Hepatocyte (in vitro differentiated cells): ENCODE measurements around the gene DPP10. TPM values are rescaled to one million over a fixed set of nuclear protein-coding genes. Genes with fewer than 3 reads are reported as not detected.
"Not testable (repeated sequence)": the region's sequence is repeated elsewhere in the genome, so short reads cannot be mapped to it uniquely, and the experiment has no call there.

Experiments used
- DNase-seq: peaks from one replicate; pipeline ENCODE4 v3.0.0-alpha.2; 2016; ENCODE audit warnings: low spot score
- H2AFZ ChIP-seq: fragments of 200-600 bp; sonication (generic); 2 replicates; pipeline ENCODE4 v1.6.0; 2016; ENCODE audit warnings: antibody characterized with exemption, mild to moderate bottlenecking
- H3K27ac ChIP-seq: fragments of 200-600 bp; sonication (generic); 2 replicates; pipeline ENCODE4 v1.5.1; 2016; ENCODE audit warnings: mild to moderate bottlenecking
- H3K27me3 ChIP-seq: fragments of 200-600 bp; sonication (generic); 2 replicates; pipeline ENCODE4 v1.6.1; 2016
- H3K36me3 ChIP-seq: fragments of 200-600 bp; sonication (generic); replicated peaks from 2 replicates; pipeline ENCODE4 v1.5.1; 2016; ENCODE audit warnings: low read depth; ENCODE audit not compliant: insufficient read depth
- H3K4me1 ChIP-seq: fragments of 200-600 bp; sonication (generic); 2 replicates; pipeline ENCODE4 v1.5.1; 2016; ENCODE audit warnings: mild to moderate bottlenecking, moderate library complexity; ENCODE audit not compliant: insufficient read depth
- H3K4me2 ChIP-seq: fragments of 200-600 bp; sonication (generic); 2 replicates; pipeline ENCODE4 v1.6.0; 2016
- H3K4me3 ChIP-seq: fragments of 200-600 bp; sonication (generic); 2 replicates; pipeline ENCODE4 v1.5.1; 2016; ENCODE audit warnings: mild to moderate bottlenecking
- H3K79me2 ChIP-seq: fragments of 200-600 bp; sonication (generic); 2 replicates; pipeline ENCODE4 v1.6.0; 2017; ENCODE audit warnings: mild to moderate bottlenecking
- H3K9me2 ChIP-seq: fragments of 200-600 bp; sonication (generic); replicated peaks from 2 replicates; pipeline ENCODE4 v1.6.0; 2017; ENCODE audit warnings: mild to moderate bottlenecking; ENCODE audit not compliant: insufficient read depth
- H3K9me3 ChIP-seq: fragments of 200-600 bp; sonication (generic); 2 replicates; pipeline ENCODE4 v1.5.1; 2016; ENCODE audit warnings: low read depth, mild to moderate bottlenecking
- H4K20me1 ChIP-seq: fragments of 200-600 bp; sonication (generic); 2 replicates; pipeline ENCODE4 v1.6.0; 2016; ENCODE audit warnings: mild to moderate bottlenecking; ENCODE audit not compliant: insufficient read depth, poor library complexity, severe bottlenecking
- EZH2 ChIP-seq: fragments of 200-600 bp; sonication (generic); IDR thresholded peaks from 2 replicates; pipeline ENCODE4 v1.6.1; 2016; ENCODE audit warnings: antibody characterized with exemption, mild to moderate bottlenecking, borderline replicate concordance
- EZH2phosphoT487 ChIP-seq: fragments of 200-600 bp; sonication (generic); IDR thresholded peaks from one replicate; pipeline ENCODE4 v1.6.1; 2018; ENCODE audit warnings: antibody characterized with exemption, mild to moderate bottlenecking, low read depth, moderate library complexity; ENCODE audit not compliant: unreplicated experiment, severe bottlenecking
- WGBS: methylation state at CpG from one replicate; pipeline ENCODE4 v1.1.6; 2016; ENCODE audit warnings: low lambda C conversion rate; ENCODE audit errors: missing lambda C conversion rate; 5-methylcytosine and 5-hydroxymethylcytosine counted together
- polyA plus RNA-seq: library from polyadenylated mRNA; unstranded; fragments of >200 nt; fragmentation: Nextera tagmentation; extraction: Ambion mirVana; gene quantifications from 2 replicates; pipeline ENCODE4 v1.2.1, GENCODE V29; 2016
- total RNA-seq: library from RNA; depleted of rRNA; stranded (reverse); fragments of >200 nt; gene quantifications from 2 replicates; pipeline ENCODE4 v1.2.3, GENCODE V29; 2014
- TF ChIP-seq, protein P1 (sequence below): fragments of 200-600 bp; sonication (generic); IDR thresholded peaks from 2 replicates; pipeline ENCODE4 v1.5.1; 2016; ENCODE audit warnings: antibody characterized with exemption, mild to moderate bottlenecking; ENCODE audit not compliant: poor library complexity

The DPP10 gene
- total and polyA plus RNA-seq, 2 experiments from 2014 or later = 5.0 to 15.7 TPM

DNA sequence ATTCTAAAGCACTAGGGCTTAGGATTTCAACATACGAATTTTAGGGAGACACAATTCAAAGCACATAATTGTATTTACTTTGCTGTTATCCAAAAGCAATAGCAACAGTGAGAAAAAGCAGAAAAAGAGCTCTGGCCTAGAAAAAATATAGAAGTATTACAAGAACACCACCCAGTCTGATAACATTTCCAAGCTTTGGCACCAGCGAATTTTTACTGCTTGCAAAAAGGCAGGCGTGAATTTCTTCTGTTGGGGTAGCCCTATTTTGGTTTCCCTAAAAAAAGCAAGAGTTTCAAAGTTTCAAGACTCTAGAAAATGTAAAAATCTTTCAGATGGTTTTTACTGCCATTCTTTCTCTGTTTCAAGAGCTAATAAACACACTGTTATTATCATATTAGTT, 292.7 kb downstream of the DPP10 start:
- H3K79me2 ChIP-seq = no peaks in the 10 kb centered on the region
- H3K36me3 ChIP-seq = no peaks in the 10 kb centered on the region
- WGBS = 86% methylated on average over 3 of the region's 3 CpGs
- H3K27ac ChIP-seq = no peak overlapping the region
- H3K4me2 ChIP-seq = no peak overlapping the region
- no peak overlapping the region for H2AFZ ChIP-seq
- H3K9me2 ChIP-seq = no peaks in the 10 kb centered on the region
- no peaks in the 10 kb centered on the region for H3K4me1 ChIP-seq
- no peak overlapping the region for H3K4me3 ChIP-seq
- H4K20me1 ChIP-seq = no peaks in the 10 kb centered on the region
- no peaks in the 10 kb centered on the region for H3K27me3 ChIP-seq
- H3K9me3 ChIP-seq = no peaks in the 10 kb centered on the region
- no peak for DNase-seq
- TF ChIP-seq EZH2 = no peak
- TF ChIP-seq, protein P1, sequence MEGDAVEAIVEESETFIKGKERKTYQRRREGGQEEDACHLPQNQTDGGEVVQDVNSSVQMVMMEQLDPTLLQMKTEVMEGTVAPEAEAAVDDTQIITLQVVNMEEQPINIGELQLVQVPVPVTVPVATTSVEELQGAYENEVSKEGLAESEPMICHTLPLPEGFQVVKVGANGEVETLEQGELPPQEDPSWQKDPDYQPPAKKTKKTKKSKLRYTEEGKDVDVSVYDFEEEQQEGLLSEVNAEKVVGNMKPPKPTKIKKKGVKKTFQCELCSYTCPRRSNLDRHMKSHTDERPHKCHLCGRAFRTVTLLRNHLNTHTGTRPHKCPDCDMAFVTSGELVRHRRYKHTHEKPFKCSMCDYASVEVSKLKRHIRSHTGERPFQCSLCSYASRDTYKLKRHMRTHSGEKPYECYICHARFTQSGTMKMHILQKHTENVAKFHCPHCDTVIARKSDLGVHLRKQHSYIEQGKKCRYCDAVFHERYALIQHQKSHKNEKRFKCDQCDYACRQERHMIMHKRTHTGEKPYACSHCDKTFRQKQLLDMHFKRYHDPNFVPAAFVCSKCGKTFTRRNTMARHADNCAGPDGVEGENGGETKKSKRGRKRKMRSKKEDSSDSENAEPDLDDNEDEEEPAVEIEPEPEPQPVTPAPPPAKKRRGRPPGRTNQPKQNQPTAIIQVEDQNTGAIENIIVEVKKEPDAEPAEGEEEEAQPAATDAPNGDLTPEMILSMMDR = no peak
- no peak for TF ChIP-seq EZH2phosphoT487

DNA sequence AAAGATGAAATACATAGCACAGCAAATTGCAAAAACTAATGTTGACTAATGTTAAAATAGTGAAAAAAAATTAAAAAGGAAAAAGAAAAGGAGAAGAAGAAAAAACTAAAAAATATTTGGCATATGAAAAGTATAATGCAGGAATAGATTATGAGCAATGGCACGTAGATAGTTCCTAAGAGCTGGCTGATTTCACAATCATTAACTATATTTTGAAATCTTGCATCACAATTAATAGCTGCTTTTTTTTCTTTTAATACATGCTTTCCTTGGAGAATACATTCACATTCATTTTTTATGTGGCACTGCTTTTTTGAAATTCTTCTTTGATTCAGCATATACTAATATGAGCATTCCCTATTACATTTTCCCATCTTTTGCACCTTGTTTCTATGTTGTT, 299.8 kb downstream of the DPP10 start:
- H3K4me2 ChIP-seq = no peak overlapping the region
- H3K9me2 ChIP-seq = no peaks in the 10 kb centered on the region
- H3K4me1 ChIP-seq = no peaks in the 10 kb centered on the region
- no peak overlapping the region for H2AFZ ChIP-seq
- no peaks in the 10 kb centered on the region for H4K20me1 ChIP-seq
- no peak for DNase-seq
- WGBS = 93% methylated on average over 1 of the region's 1 CpG
- H3K79me2 ChIP-seq = no peaks in the 10 kb centered on the region
- no peaks in the 10 kb centered on the region for H3K27me3 ChIP-seq
- no peaks in the 10 kb centered on the region for H3K9me3 ChIP-seq
- H3K4me3 ChIP-seq = no peak overlapping the region
- H3K36me3 ChIP-seq = no peaks in the 10 kb centered on the region
- no peak overlapping the region for H3K27ac ChIP-seq
- TF ChIP-seq EZH2 (no peak), EZH2phosphoT487 (no peak)
- TF ChIP-seq, protein P1 = no peak

DNA sequence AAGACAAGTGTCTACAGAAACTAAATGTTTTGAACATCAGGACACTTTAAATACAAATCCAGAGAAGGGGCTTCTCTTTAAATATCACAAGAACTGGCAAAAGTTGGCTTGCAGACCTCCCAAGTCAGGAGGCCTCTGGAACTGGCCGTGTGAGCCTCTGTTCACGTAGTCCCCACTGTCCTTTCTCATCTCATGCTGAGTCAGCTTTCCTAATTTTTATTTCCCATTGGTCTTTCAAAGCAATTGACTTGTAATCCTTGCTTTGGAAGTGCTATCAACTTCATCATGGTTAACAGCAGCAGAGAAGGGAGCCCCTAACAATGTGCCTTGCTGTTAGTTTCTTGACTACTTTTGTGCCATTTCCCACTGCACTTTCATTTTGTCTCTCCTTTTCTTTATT, 303.3 kb downstream of the DPP10 start:
- Histone ChIP-seq H3K9me3 (no peaks in the 10 kb centered on the region), H3K79me2 (no peaks in the 10 kb centered on the region), H3K9me2 (no peaks in the 10 kb centered on the region), H3K36me3 (no peaks in the 10 kb centered on the region), H2AFZ (no peak overlapping the region), H3K4me1 (no peaks in the 10 kb centered on the region), H4K20me1 (no peaks in the 10 kb centered on the region), H3K27ac (no peak overlapping the region), H3K4me2 (no peak overlapping the region), H3K27me3 (no peaks in the 10 kb centered on the region), H3K4me3 (no peak overlapping the region)
- no peak for TF ChIP-seq EZH2
- TF ChIP-seq, protein P1 = no peak
- TF ChIP-seq EZH2phosphoT487 = no peak
- no peak for DNase-seq
- 82% methylated on average over 2 of the region's 2 CpGs for WGBS

DNA sequence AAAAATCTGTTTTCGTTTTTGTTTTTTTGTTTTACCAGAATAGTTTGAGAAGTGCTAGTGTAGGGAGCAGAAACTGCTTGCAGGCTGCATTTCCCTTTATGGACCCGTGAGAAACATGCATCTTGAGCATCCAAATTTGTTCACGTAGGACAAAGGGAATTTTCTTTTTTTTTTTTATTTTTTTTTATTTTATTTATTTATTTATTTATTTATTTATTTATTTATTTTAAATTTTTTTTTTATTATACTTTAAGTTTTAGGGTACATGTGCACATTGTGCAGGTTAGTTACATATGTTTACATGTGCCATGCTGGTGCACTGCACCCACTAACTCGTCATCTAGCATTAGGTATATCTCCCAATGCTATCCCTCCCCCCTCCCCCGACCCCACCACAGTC, 305.7 kb downstream of the DPP10 start:
- not testable (repeated sequence) for H3K4me2 ChIP-seq, H3K27me3 ChIP-seq, H3K4me1 ChIP-seq, H3K9me2 ChIP-seq, H3K4me3 ChIP-seq, H3K27ac ChIP-seq, H3K36me3 ChIP-seq, H3K79me2 ChIP-seq, DNase-seq, H3K9me3 ChIP-seq, H2AFZ ChIP-seq, H4K20me1 ChIP-seq
- WGBS = 87% methylated on average over 3 of the region's 5 CpGs
